ENCODE measurements around the gene NPAS1.
"Not testable (repeated sequence)": the region's sequence is repeated elsewhere in the genome, so short reads cannot be mapped to it uniquely, and the experiment has no call there.

Gene NPAS1

GRCh38 chr19:47074621-47075020, 55.0 kb downstream of the NPAS1 start:
- DNase-seq (ENCODE audit: extremely low read depth in 1 of 2, low read depth in 1 of 2), result no peak

- no peak for DNase-seq (ENCODE audit: extremely low read depth in 1 of 2, low read depth in 1 of 2)
These were observed 55.7 kb downstream of the NPAS1 start for GRCh38 chr19:47075179-47075810.

- DNase-seq (ENCODE audit: extremely low read depth in 1 of 2, low read depth in 1 of 2), result no peak
These were observed 56.3 kb downstream of the NPAS1 start for GRCh38 chr19:47075941-47076340.

- not testable (repeated sequence) for DNase-seq (ENCODE audit: extremely low read depth in 1 of 2, low read depth in 1 of 2)
These were observed 58.7 kb downstream of the NPAS1 start for GRCh38 chr19:47078351-47078750.

DNA sequence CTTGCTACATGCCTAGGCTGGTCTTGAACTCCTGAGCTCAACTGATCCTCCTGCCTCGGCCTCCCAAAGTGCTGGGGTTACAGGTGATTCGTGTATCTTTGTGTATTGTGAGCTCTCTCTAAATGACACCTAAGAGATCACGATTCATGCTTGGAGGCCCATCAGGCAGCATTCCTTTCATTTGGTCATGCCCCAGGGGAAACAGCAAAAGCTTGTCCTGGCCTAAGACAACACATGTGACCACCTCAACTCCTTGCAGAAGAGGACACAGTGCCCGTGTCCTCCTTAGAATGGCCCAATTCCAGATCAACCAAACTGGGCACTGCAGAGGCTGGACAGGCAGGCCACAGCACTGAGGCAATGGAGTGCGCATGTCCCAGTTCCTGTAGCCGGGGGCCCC, 61.5 kb downstream of the NPAS1 start:
- no peak for DNase-seq (ENCODE audit: extremely low read depth in 1 of 2, low read depth in 1 of 2)

- DNase-seq (ENCODE audit: extremely low read depth in 1 of 2, low read depth in 1 of 2), result no peak
These were observed 62.9 kb downstream of the NPAS1 start for GRCh38 chr19:47082493-47082892.

- DNase-seq (ENCODE audit: extremely low read depth in 1 of 2, low read depth in 1 of 2), result no peak
These were observed 65.3 kb downstream of the NPAS1 start for GRCh38 chr19:47084879-47085439.

GRCh38 chr19:47086280-47086679, 66.6 kb downstream of the NPAS1 start:
- no peak for DNase-seq (ENCODE audit: extremely low read depth in 1 of 2, low read depth in 1 of 2)

DNA sequence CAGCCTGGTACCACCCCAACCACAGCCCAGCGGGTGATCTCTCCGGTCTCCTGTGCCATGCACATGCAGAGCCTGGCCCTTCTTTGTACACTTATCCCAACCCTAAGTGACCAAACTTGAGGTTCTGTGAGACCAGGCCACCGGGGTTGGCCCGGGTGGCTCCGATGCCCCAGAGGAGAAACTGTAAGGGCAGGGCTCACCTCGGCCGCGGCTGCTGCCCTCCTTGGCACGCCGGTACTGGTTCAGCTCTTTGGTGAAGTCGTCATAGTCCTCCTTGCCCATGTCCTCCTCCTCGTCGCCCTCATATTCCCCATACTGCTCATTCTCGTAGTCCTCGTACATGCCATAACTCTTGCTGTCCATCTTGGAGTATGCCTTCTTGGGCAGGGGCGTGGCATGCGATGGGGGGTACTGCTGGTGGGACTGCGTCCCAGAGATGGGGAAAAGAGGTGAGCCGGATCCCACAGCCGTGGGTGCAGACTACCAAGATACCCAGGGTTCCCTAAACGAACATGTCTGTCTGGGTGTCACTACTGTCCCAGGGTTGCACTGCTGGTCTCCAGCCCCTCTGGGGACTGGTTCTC, 70.2 kb downstream of the NPAS1 start:
- no peak for DNase-seq (ENCODE audit: extremely low read depth in 1 of 2, low read depth in 1 of 2)

- DNase-seq (ENCODE audit: extremely low read depth in 1 of 2, low read depth in 1 of 2), result no peak
These were observed 73.6 kb downstream of the NPAS1 start for GRCh38 chr19:47093254-47093653.

- no peak for DNase-seq (ENCODE audit: extremely low read depth in 1 of 2, low read depth in 1 of 2)
These were observed 74.2 kb downstream of the NPAS1 start for GRCh38 chr19:47093841-47094240.

DNA sequence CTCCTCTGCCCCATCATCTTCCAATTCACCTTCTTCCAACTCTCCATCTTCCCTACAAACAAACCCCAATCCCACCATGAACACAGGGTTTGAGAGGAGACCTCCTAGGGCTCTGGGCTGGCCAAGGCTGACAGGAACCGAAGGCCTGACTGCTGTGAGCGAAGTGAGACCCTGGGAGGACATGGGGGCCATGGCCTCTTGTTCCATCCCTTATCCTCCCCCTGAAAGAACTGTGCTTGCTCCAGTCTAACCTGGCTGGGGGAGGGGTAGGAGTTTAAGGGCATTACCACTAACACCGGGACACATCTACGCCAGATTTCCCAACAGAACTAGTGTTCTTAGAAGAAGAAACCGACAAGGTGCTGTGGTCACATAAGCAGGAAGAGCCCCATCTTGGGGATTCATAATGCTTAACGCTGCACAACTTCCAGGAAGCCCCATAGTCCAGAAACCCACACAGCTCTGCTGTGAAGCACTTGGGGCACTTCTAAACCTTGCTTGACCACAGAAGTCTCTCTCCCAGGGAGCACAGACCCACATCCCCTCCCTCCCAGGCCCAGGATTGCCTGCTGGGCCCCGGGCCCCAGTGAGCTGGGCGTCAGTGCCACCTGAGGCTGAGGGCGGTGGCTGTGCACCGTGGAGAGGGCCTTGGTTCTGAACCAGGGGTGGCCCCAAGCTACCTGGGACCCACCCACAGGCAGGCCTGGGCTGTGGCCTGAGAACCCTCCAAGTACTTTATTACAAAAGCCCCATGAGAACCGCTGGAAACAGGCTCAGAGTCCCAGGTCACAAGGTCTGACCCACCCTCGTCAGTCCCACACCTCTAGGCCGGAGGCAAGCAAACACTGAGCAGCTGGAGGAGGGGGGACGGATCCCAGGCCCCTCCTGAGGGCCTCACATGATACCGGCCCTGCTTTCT, 75.2 kb downstream of the NPAS1 start:
- no peak for DNase-seq (ENCODE audit: extremely low read depth in 1 of 2, low read depth in 1 of 2)

Measured in activated CD8-positive, alpha-beta memory T cell treated with anti-CD3 and anti-CD28 coated beads for 1 hour (primary cell).